ENCODE results near the gene FUCA1.

DNA sequence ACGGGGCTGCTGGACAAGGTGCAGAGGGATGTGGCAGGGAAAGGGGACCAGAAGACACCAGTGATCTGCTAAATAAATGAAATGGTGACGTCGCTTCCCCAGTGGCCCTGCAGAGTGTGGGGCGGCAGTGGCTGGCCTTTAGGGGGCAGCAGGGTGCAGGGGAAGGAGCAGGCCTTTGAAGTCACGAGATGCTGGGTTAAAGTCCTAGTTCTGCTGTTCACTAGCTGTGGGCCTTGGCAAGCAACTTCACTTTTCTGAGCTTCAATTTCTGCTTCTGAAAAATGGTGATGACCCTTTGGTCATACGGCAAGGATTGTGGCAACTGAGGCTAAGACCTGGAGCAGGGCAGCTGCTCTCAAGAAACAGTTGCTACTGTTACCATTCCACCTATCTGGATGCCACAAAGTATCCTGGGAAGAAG is 58.3 kb downstream of the FUCA1 start:
- peak; percentile 81 for TF ChIP-seq CTCF (conservative IDR thresholded peaks at IDR 0.05; ENCODE audit: low read depth, low read length)
- no peak for TF ChIP-seq EZH2phosphoT487 (IDR thresholded peaks at IDR 0.05; ENCODE audit: borderline replicate concordance, low read length)
- no peak for TF ChIP-seq EZH2 (IDR thresholded peaks at IDR 0.05; ENCODE audit: low read length, unreplicated experiment)

Measured in PC-3 (cell line).